AG04449 (cell line): ENCODE results near the gene GPATCH1.
"Not testable (repeated sequence)": the region's sequence is repeated elsewhere in the genome, so short reads cannot be mapped to it uniquely, and the experiment has no call there.

ENCODE experiments used
- CTCF ChIA-PET: fragments of 350-600 bp; formaldehyde crosslinking; extraction: SDS; loops from one replicate; lab custom pipeline; 2021; ENCODE audit warnings: antibody characterized with exemption; lab: Yijun Ruan, JAX
- POLR2A ChIA-PET: fragments of 400-600, 350-600 bp; formaldehyde crosslinking; extraction: SDS; loops from one replicate; lab custom pipeline; 2020; ENCODE audit warnings: antibody characterized with exemption, inconsistent platforms; lab: Yijun Ruan, JAX
- DNase-seq: peaks from one replicate; pipeline ENCODE4 v3.0.0-alpha.2; 2010; ENCODE audit warnings: low read depth, low spot score
- H3K4me3 ChIP-seq: 2 replicates; pipeline ENCODE4 v1.5.1; 2011; ENCODE audit warnings: low read depth, mild to moderate bottlenecking, control low read depth, low read length
- CTCF ChIP-seq: IDR thresholded peaks from one replicate; pipeline ENCODE4 v1.5.1; 2011; ENCODE audit warnings: mild to moderate bottlenecking, moderate library complexity, low read length, control low read depth, inconsistent platforms; ENCODE audit not compliant: insufficient read depth; ENCODE audit errors: missing control alignments

Gene GPATCH1

GRCh38 chr19:33080761-33081681 is at the start of gene GPATCH1:
TSS of gene GPATCH1 (plus strand) at chr19:33081181. CDS start at chr19:33081194, 13 bp downstream.
- ChIA-PET POLR2A (interaction anchor here (0.6 kb wide), 1 partner anchor 922 kb away, joined by 3 read pairs; no protein-coding TSS in a partner anchor), CTCF (interaction anchor here (0.7 to 1.7 kb wide), 3 partner anchors 44 to 105 kb away, joined by 3 to 4 read pairs (median 3); no protein-coding TSS in a partner anchor)
- H3K4me3 ChIP-seq: peak within 1 kb of the TSS; percentile 95
- DNase-seq: no peak
- no peak for TF ChIP-seq CTCF

GRCh38 chr19:33032218-33032781 is 48.7 kb upstream of the GPATCH1 start:
- no peak for DNase-seq
- ChIA-PET POLR2A (no interaction called here), CTCF (no interaction called here)
- no peak overlapping the region for H3K4me3 ChIP-seq
- no peak for TF ChIP-seq CTCF

GRCh38 chr19:33035461-33035860 is 45.5 kb upstream of the GPATCH1 start:
- TF ChIP-seq CTCF: no peak
- ChIA-PET POLR2A (no interaction called here), CTCF (no interaction called here)
- no peak for DNase-seq
- no peak overlapping the region for H3K4me3 ChIP-seq

GRCh38 chr19:33036370-33037167 is 44.4 kb upstream of the GPATCH1 start:
- H3K4me3 ChIP-seq, POLR2A ChIA-PET, DNase-seq, CTCF ChIA-PET: not testable (repeated sequence)

- H3K4me3 ChIP-seq, CTCF ChIA-PET, DNase-seq, POLR2A ChIA-PET: not testable (repeated sequence)
These were observed 43.6 kb upstream of the GPATCH1 start for GRCh38 chr19:33037168-33038025.

- no peak overlapping the region for H3K4me3 ChIP-seq
- no peak for DNase-seq
- POLR2A ChIA-PET: no interaction called here
- no peak for TF ChIP-seq CTCF
- CTCF ChIA-PET: no interaction called here
These were observed 41.8 kb upstream of the GPATCH1 start for GRCh38 chr19:33039108-33039599.
